Measurements from ENCODE around the gene NDUFB2.
"Not testable (repeated sequence)": the region's sequence is repeated elsewhere in the genome, so short reads cannot be mapped to it uniquely, and the experiment has no call there.

The NDUFB2 gene

GRCh38 chr7:140672382-140673062 is 24.0 kb upstream of the NDUFB2 start, which contains the start of gene ADCK2:
Gene ADCK2 (plus strand): TSS chr7:140672945. CDS start chr7:140673331, 386 bp downstream.
- DNase-seq (ENCODE audit: low read depth in 3 of 3, low spot score in 1 of 3), result peak in 1 of 3 donors; percentile 57

- peak in 2 of 3 donors; percentile 31 to 48 for DNase-seq (ENCODE audit: low read depth in 3 of 3, low spot score in 1 of 3)
Observed at GRCh38 chr7:140673063-140673773, 23.3 kb upstream of the NDUFB2 start.

GRCh38 chr7:140673774-140674155 is 22.7 kb upstream of the NDUFB2 start:
- no peak for DNase-seq (ENCODE audit: low read depth in 3 of 3, low spot score in 1 of 3)

- DNase-seq (ENCODE audit: low read depth in 3 of 3, low spot score in 1 of 3), result no peak
Observed at GRCh38 chr7:140674356-140674800, 22.1 kb upstream of the NDUFB2 start.

GRCh38 chr7:140674899-140675701 is 21.4 kb upstream of the NDUFB2 start:
- DNase-seq (ENCODE audit: low read depth in 3 of 3, low spot score in 1 of 3), result no peak

GRCh38 chr7:140675726-140676125 is 20.8 kb upstream of the NDUFB2 start:
- DNase-seq (ENCODE audit: low read depth in 3 of 3, low spot score in 1 of 3), result no peak

- DNase-seq (ENCODE audit: low read depth in 3 of 3, low spot score in 1 of 3), result no peak
Observed at GRCh38 chr7:140676306-140676705, 20.2 kb upstream of the NDUFB2 start.

GRCh38 chr7:140676956-140677355 is 19.6 kb upstream of the NDUFB2 start:
- not testable (repeated sequence) for DNase-seq (ENCODE audit: low read depth in 3 of 3, low spot score in 1 of 3)

- no peak for DNase-seq (ENCODE audit: low read depth in 3 of 3, low spot score in 1 of 3)
Observed at GRCh38 chr7:140677496-140677895, 19.0 kb upstream of the NDUFB2 start.

- DNase-seq (ENCODE audit: low read depth in 3 of 3, low spot score in 1 of 3), result no peak
Observed at GRCh38 chr7:140678081-140678815, 18.3 kb upstream of the NDUFB2 start.

- no peak for DNase-seq (ENCODE audit: low read depth in 3 of 3, low spot score in 1 of 3)
Observed at GRCh38 chr7:140678816-140679130, 17.7 kb upstream of the NDUFB2 start.

- no peak for DNase-seq (ENCODE audit: low read depth in 3 of 3, low spot score in 1 of 3)
Observed at GRCh38 chr7:140679186-140679585, 17.3 kb upstream of the NDUFB2 start.

GRCh38 chr7:140680886-140681285 is 15.6 kb upstream of the NDUFB2 start:
- DNase-seq (ENCODE audit: low read depth in 3 of 3, low spot score in 1 of 3), result no peak

GRCh38 chr7:140681766-140682165 is 14.7 kb upstream of the NDUFB2 start:
- DNase-seq (ENCODE audit: low read depth in 3 of 3, low spot score in 1 of 3), result no peak

- no peak for DNase-seq (ENCODE audit: low read depth in 3 of 3, low spot score in 1 of 3)
Observed at GRCh38 chr7:140683657-140684056, 12.9 kb upstream of the NDUFB2 start.

GRCh38 chr7:140684066-140684950 is 12.2 kb upstream of the NDUFB2 start:
- no peak for DNase-seq (ENCODE audit: low read depth in 3 of 3, low spot score in 1 of 3)

- DNase-seq (ENCODE audit: low read depth in 3 of 3, low spot score in 1 of 3), result no peak
Observed at GRCh38 chr7:140685407-140686087, 11.0 kb upstream of the NDUFB2 start.

- DNase-seq (ENCODE audit: low read depth in 3 of 3, low spot score in 1 of 3), result no peak
Observed at GRCh38 chr7:140686921-140687320, 9.6 kb upstream of the NDUFB2 start.

GRCh38 chr7:140688341-140688740 is 8.2 kb upstream of the NDUFB2 start:
- no peak for DNase-seq (ENCODE audit: low read depth in 3 of 3, low spot score in 1 of 3)

Data from stimulated activated CD4-positive, alpha-beta T cell treated with anti-CD3 and anti-CD28 coated beads, TNF-alpha, amount 100 ng/mL, for 1 hour (primary cell).